Measurements from ENCODE around the gene OR52E5. TPM values are rescaled to one million over a fixed set of nuclear protein-coding genes. Genes with fewer than 3 reads are reported as not detected.

OR52E5 gene
- total RNA-seq, 1 donor: not detected

- no peak for DNase-seq (ENCODE audit: insufficient read length, low spot score, missing footprints)
- TF ChIP-seq CTCF (IDR thresholded peaks at IDR 0.05; ENCODE audit: extremely low read depth, low read depth, low read length): no peak
- Histone ChIP-seq H3K36me3 (ENCODE audit: insufficient read depth, low read length) (no peaks in the 10 kb centered on the region), H3K4me1 (ENCODE audit: insufficient read depth, low read length) (no peaks in the 10 kb centered on the region), H3K9me3 (ENCODE audit: low read depth, low read length) (no peaks in the 10 kb centered on the region), H3K4me2 (ENCODE audit: insufficient read depth, low read length) (no peak overlapping the region), H3K27ac (ENCODE audit: low read depth, low read length) (no peak overlapping the region), H3K27me3 (ENCODE audit: insufficient read depth, low read length) (no peaks in the 10 kb centered on the region), H3K4me3 (ENCODE audit: insufficient read depth, low read length) (no peak overlapping the region), H4K20me1 (ENCODE audit: insufficient read depth, low read length) (no peaks in the 10 kb centered on the region), H2AFZ (ENCODE audit: low read length) (no peak overlapping the region), H3K79me2 (ENCODE audit: insufficient read depth, low read length) (no peaks in the 10 kb centered on the region)
These were observed 11.3 kb upstream of the OR52E5 start for GRCh38 chr11:5881756-5882155.

DNA sequence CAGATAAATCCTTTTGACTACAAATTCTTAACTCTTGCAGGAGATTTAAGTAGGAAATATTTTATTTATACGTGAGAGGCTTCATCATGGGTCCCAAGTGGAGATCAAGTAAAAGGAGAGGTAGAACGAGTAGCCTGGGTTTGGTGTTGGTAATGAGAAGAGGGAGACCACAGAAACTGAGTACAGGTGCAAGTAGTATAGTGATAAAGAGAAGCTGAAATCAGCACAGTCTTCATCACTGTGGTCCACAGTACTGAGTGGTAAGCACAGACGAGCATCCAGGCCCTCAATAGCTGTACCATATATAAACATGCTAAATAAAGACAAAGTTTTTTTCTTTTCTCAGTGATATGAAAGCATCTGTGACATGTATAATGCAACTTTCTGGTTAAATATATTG, 5.8 kb upstream of the OR52E5 start:
- Histone ChIP-seq H2AFZ (ENCODE audit: low read length) (no peak overlapping the region), H3K36me3 (ENCODE audit: insufficient read depth, low read length) (no peaks in the 10 kb centered on the region), H3K27ac (ENCODE audit: low read depth, low read length) (no peak overlapping the region), H3K79me2 (ENCODE audit: insufficient read depth, low read length) (no peaks in the 10 kb centered on the region), H3K27me3 (ENCODE audit: insufficient read depth, low read length) (no peaks in the 10 kb centered on the region), H3K4me2 (ENCODE audit: insufficient read depth, low read length) (no peak overlapping the region), H3K4me3 (ENCODE audit: insufficient read depth, low read length) (no peak overlapping the region), H3K9me3 (ENCODE audit: low read depth, low read length) (no peaks in the 10 kb centered on the region), H4K20me1 (ENCODE audit: insufficient read depth, low read length) (no peaks in the 10 kb centered on the region), H3K4me1 (ENCODE audit: insufficient read depth, low read length) (no peaks in the 10 kb centered on the region)
- TF ChIP-seq CTCF (IDR thresholded peaks at IDR 0.05; ENCODE audit: extremely low read depth, low read depth, low read length): no peak
- no peak for DNase-seq (ENCODE audit: insufficient read length, low spot score, missing footprints)

DNA sequence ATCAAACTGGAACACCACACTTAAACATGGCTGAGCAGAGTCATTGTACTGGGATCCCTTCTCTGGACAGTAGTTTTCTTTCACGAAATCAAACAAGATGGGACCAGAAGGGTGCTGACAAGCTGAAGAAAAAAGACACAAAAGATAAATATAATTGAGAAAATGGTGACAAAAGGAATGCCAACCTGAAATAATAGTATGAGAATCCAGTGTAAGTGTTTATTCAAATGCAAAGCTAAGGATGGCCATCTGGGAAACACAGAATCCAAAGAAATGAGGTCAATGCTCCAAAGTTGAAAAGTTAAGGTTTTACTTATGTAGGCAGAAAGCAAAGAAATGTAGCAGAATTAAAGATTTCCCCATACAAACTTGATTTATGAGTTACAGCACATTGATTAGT, 5.3 kb upstream of the OR52E5 start:
- Histone ChIP-seq H3K4me2 (ENCODE audit: insufficient read depth, low read length) (no peak overlapping the region), H3K4me3 (ENCODE audit: insufficient read depth, low read length) (no peak overlapping the region), H3K27me3 (ENCODE audit: insufficient read depth, low read length) (no peaks in the 10 kb centered on the region), H3K4me1 (ENCODE audit: insufficient read depth, low read length) (no peaks in the 10 kb centered on the region), H4K20me1 (ENCODE audit: insufficient read depth, low read length) (no peaks in the 10 kb centered on the region), H2AFZ (ENCODE audit: low read length) (no peak overlapping the region), H3K9me3 (ENCODE audit: low read depth, low read length) (no peaks in the 10 kb centered on the region), H3K79me2 (ENCODE audit: insufficient read depth, low read length) (no peaks in the 10 kb centered on the region), H3K36me3 (ENCODE audit: insufficient read depth, low read length) (no peaks in the 10 kb centered on the region), H3K27ac (ENCODE audit: low read depth, low read length) (no peak overlapping the region)
- TF ChIP-seq CTCF (IDR thresholded peaks at IDR 0.05; ENCODE audit: extremely low read depth, low read depth, low read length): no peak
- no peak for DNase-seq (ENCODE audit: insufficient read length, low spot score, missing footprints)

DNA sequence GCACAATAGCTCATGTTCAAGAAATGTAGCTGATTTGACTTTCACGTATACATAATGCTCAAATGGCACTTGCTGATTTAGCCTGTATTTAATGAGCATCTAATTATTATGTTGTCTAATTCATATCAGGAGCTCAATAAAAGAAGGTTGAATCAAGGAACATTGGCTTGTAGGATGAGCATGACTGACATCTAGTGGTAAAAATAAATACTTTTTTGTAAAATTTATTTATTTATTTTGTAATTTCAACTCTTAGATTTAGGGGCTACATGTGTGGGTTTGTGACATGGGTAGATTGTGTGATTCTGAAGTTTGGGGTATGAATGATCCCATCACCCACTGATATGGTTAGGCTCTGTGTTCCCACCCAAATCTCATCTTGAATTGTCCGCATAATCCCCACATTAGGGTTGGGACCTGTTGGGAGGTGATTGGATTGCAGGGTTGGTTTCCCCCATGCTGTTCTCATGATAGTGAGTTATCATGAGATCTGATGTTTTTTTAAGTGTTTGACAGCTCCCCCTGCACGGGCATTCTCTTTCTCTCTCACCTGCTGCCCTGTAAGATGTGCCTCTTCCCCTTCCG, 1.7 kb upstream of the OR52E5 start:
- no peak for DNase-seq (ENCODE audit: insufficient read length, low spot score, missing footprints)

More for the DNA sequence above, 1.7 kb upstream of the OR52E5 start:
- H3K36me3 ChIP-seq (ENCODE audit: insufficient read depth, low read length): no peaks in the 10 kb centered on the region
- H3K4me2 ChIP-seq (ENCODE audit: insufficient read depth, low read length): no peak overlapping the region
- H3K9me3 ChIP-seq (ENCODE audit: low read depth, low read length): no peaks in the 10 kb centered on the region
- no peak overlapping the region for H3K27ac ChIP-seq (ENCODE audit: low read depth, low read length)
- no peaks in the 10 kb centered on the region for H4K20me1 ChIP-seq (ENCODE audit: insufficient read depth, low read length)
- H2AFZ ChIP-seq (ENCODE audit: low read length): no peak overlapping the region
- H3K4me3 ChIP-seq (ENCODE audit: insufficient read depth, low read length): no peak overlapping the region
- H3K4me1 ChIP-seq (ENCODE audit: insufficient read depth, low read length): no peaks in the 10 kb centered on the region
- H3K27me3 ChIP-seq (ENCODE audit: insufficient read depth, low read length): no peaks in the 10 kb centered on the region
- H3K79me2 ChIP-seq (ENCODE audit: insufficient read depth, low read length): no peaks in the 10 kb centered on the region
- peak; percentile 48 for TF ChIP-seq CTCF (IDR thresholded peaks at IDR 0.05; ENCODE audit: extremely low read depth, low read depth, low read length)
